SIG-M5 treated with dmso at 0.1 percent for 504 hours (cell line): ENCODE results near the gene PRMT3.
"Not testable (repeated sequence)": the region's sequence is repeated elsewhere in the genome, so short reads cannot be mapped to it uniquely, and the experiment has no call there.

Source experiments
- DNase-seq: peaks from one replicate; lab custom pipeline; 2025; ENCODE audit not compliant: unreplicated experiment; lab: John Stamatoyannopoulos, UW

The PRMT3 gene

GRCh38 chr11:20373568-20374209 lies 13.8 kb upstream of the PRMT3 start:
- DNase-seq: no peak

- DNase-seq: no peak
Observed at GRCh38 chr11:20374741-20375300, 12.7 kb upstream of the PRMT3 start.

GRCh38 chr11:20376162-20376730 lies 11.3 kb upstream of the PRMT3 start:
- no peak for DNase-seq

- not testable (repeated sequence) for DNase-seq
Observed at GRCh38 chr11:20385996-20386395, 1.5 kb upstream of the PRMT3 start.

GRCh38 chr11:20388096-20389055 lies 860 bp downstream of the PRMT3 start:
- peak; percentile 11 for DNase-seq

GRCh38 chr11:20397281-20397680 lies 9.8 kb downstream of the PRMT3 start:
- DNase-seq: peak; percentile 69

DNA sequence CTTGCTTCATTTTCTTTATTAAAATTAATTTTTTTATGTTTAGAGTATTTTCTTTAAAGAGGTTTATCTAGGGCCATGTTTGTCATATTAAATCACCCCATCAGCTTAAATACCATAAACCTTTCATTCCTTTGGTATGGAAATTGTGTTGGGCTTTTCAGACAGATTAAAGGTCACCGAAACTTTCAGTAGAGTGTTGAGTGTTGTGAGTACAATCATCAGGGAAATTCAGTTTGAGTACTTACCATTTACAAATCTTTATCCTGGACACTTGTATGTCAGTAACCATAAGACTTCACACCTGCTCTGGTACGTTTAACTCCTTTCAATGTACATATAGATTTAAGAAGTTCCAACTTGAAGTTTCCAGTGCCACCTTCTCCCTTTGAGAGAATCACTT lies 12.0 kb downstream of the PRMT3 start:
- no peak for DNase-seq

DNA sequence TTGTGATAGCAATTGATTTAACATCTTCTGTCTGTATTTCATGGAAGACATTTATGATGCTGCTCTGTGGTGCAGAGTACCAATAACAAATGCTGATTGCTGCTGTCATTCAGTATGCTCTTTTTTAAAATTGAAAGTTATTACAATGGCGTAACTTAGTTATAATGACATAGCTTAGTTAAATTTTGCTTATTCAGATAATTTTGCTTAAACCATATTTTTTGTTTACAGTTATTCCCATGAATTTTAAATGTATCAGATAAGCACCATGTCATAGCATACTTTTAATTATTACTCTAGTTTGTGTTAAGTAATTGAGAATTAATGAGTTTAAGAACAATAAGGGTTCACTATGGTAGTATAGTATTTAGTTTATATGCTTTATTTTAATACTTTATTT lies 15.5 kb downstream of the PRMT3 start:
- DNase-seq: no peak

- no peak for DNase-seq
Observed at GRCh38 chr11:20406484-20406883, 19.0 kb downstream of the PRMT3 start.

- no peak for DNase-seq
Observed at GRCh38 chr11:20407344-20407743, 19.8 kb downstream of the PRMT3 start.

DNA sequence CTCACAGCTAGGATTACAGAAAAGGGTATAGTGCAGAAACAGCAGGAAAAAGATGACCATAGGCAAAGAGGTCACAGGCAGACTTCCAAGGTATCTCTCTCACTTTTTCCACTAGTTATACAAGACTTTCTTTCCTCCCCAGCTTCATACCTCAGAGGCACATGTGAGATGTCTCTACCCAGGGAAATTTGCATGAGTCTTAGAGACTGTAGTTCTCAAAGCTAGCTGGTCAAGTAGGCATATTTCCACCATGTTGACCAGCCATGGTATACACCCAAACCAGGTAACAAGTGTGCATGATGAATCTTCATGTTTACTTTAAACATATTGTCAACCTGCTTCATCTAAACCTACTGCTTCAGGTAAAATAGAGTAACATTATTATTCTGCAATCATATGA lies 27.9 kb downstream of the PRMT3 start:
- DNase-seq: no peak

DNA sequence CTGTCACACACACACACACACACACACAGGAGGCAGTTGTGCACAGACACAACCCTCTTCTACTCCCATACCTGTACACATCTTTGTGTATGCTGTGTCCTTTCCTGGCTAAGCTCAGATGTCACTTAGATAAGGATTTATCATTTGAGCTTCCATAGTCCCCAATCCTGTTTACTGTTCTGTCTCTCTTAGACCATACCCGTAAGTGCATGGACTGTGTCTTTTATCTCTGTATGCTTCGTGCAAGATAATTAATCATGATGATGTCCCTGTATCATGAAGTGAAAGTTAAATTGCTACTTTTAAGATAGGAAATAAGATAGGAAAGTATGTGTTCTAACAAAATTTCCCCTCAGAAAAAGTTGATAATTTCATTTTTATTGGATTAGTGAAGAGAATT lies 30.3 kb downstream of the PRMT3 start:
- DNase-seq: no peak

- no peak for DNase-seq
Observed at GRCh38 chr11:20421946-20422345, 34.4 kb downstream of the PRMT3 start.

DNA sequence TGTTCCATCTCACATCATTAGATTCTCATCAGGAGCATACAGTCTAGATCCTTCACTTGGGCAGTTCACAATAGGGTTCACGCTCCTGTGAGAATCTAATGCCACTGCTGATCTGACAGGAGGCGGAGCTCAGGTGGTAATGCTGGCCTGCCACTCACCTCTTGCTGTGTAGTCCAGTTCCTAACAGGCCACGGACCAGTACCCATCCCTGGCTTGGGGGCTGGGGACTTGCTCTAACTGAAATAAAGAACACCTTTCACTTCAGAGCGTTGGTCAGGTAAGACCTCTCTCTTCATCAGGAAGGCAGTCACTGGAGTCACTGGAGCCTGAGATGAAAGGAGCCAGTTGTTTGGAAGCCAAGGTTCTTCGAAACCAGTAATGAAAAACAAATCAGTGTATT lies 41.7 kb downstream of the PRMT3 start:
- no peak for DNase-seq

DNA sequence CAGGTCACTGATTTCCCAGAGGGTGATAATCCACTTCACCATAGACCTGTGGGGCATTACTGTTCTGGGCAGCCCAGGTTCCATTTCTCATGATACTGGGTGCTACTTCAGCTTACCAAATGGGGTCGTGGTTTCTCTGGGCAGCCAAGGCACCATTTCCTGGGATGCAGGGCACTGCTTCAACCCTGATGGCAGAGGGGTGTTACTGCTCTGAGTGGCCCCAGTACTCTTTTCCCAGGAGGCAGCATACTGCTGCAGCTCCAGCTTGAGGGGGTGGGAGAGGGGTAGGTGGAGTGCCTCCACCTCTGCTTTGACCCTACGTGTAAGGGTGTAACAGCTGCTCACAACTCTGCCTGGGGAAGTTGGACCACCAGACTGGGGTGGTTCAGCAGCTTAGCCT lies 51.1 kb downstream of the PRMT3 start:
- no peak for DNase-seq

- DNase-seq: no peak
Observed at GRCh38 chr11:20443596-20443995, 56.1 kb downstream of the PRMT3 start.

DNA sequence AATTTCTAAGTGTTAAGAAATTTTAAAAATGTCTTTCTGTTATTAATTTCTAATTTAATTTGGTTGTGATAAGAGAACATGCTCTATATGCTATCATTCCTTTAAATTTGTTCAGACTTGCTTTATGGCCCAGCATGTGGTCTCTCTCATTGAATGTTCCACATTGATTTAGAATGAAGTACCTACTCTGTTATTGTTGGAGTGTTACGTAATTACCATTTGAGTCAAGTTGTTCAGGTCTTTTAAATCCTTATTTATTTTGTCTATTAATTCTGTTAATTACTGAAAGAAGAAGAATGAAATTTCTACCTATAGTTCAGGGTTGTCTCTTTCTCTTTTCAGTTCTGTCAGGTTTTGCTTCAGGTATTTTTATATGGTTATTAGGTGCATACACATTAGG lies 57.0 kb downstream of the PRMT3 start:
- no peak for DNase-seq

DNA sequence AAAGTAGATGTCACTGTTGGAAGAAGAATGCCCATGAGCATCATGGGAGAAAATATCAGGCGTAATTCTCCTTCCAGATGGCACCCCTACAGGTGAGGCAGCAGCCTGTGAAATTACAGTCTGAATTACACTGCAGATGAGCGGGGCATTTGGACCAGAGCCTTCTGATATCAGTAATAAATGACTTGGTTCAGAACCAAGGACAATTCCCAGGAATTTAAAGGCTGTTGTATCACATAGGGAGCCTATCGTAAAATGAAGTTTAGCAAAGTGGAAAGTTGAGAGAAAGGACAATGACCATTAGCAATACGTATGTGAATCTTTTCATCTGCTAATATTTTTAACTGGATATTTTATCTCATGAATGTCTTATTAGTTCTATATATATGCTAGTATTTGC lies 61.3 kb downstream of the PRMT3 start:
- DNase-seq: no peak

- DNase-seq: no peak
Observed at GRCh38 chr11:20450829-20451228, 63.3 kb downstream of the PRMT3 start.

DNA sequence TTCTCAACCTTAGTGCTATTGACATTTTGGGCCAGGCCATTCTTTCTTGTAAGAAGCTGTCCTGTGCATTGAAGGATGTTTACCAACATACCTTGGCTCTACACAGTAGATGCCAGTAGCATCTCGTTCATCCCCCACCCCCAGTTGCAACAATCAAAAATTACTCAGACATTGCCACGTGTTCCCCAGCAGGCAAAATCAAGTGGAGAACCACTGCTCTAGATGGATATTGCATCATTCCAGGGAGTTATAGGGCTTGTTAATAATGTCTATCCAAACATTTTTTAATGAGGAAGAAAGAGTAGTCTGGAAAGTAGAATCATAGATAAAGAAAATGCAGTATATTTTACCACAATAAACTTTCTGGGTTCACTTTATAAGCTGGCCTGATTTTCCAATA lies 64.1 kb downstream of the PRMT3 start:
- no peak for DNase-seq

DNA sequence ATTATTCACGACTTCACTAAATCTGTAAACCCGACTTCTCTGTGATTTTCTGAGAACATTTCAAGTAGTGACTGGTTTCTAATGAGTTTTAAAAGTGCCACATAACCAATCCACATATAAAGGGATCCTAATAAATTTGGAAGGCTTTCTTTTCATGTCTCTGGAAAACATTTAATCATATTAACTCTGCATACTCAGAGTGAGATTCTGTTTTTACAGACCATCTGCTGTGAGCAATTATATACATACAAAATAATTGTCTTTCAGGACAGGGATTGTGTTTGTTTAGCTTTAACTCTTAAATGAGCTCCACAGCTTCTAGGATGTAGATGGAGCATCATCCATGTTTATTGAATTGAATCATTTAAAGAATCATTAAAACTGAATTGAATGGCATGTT lies 65.1 kb downstream of the PRMT3 start:
- DNase-seq: no peak
